22Rv1 (cell line): ENCODE results near the gene HDGFL1.

Experiments
- H3K27ac ChIP-seq: fragments of 450-650 bp; 2 replicates; pipeline ENCODE4 v1.5.1; 2017
- CTCF ChIP-seq: fragments of 450-650 bp; IDR thresholded peaks from 2 replicates; pipeline ENCODE4 v1.5.1; 2017; ENCODE audit warnings: mild to moderate bottlenecking
- ZFX ChIP-seq: fragments of 450-650 bp; IDR thresholded peaks from 2 replicates; pipeline ENCODE4 v1.6.1; 2017; ENCODE audit warnings: antibody characterized with exemption, borderline replicate concordance

The HDGFL1 gene

GRCh38 chr6:22570185-22570551, 802 bp downstream of the HDGFL1 start:
- TF ChIP-seq CTCF = no peak
- TF ChIP-seq ZFX = no peak
- no peak overlapping the region for H3K27ac ChIP-seq

- no peak overlapping the region for H3K27ac ChIP-seq
- no peak for TF ChIP-seq CTCF
- TF ChIP-seq ZFX = no peak
These were observed 5.8 kb downstream of the HDGFL1 start for GRCh38 chr6:22575190-22575589.

GRCh38 chr6:22579439-22579838, 10.1 kb downstream of the HDGFL1 start:
- H3K27ac ChIP-seq = no peak overlapping the region
- TF ChIP-seq ZFX = no peak

- H3K27ac ChIP-seq = no peak overlapping the region
- TF ChIP-seq ZFX = no peak
- no peak for TF ChIP-seq CTCF
These were observed 11.0 kb downstream of the HDGFL1 start for GRCh38 chr6:22580337-22580736.

- H3K27ac ChIP-seq = no peak overlapping the region
- no peak for TF ChIP-seq ZFX
- no peak for TF ChIP-seq CTCF
These were observed 13.2 kb downstream of the HDGFL1 start for GRCh38 chr6:22582417-22583205.

- no peak overlapping the region for H3K27ac ChIP-seq
- TF ChIP-seq ZFX = no peak
- TF ChIP-seq CTCF = no peak
These were observed 13.9 kb downstream of the HDGFL1 start for GRCh38 chr6:22583230-22583629.

- no peak overlapping the region for H3K27ac ChIP-seq
- TF ChIP-seq ZFX (no peak), CTCF (no peak)
These were observed 14.6 kb downstream of the HDGFL1 start for GRCh38 chr6:22583927-22584326.

GRCh38 chr6:22589118-22589517, 19.8 kb downstream of the HDGFL1 start:
- TF ChIP-seq CTCF (no peak), ZFX (no peak)
- H3K27ac ChIP-seq = no peak overlapping the region
